GM10266 (cell line): ENCODE data around the gene CTAG1A.
"Not testable (repeated sequence)": the region's sequence is repeated elsewhere in the genome, so short reads cannot be mapped to it uniquely, and the experiment has no call there.

ENCODE experiments used
- DNase-seq: peaks from one replicate; pipeline ENCODE4 v3.0.0; 2012; ENCODE audit errors: extremely low spot score
- TF ChIP-seq, protein P1 (sequence below): IDR thresholded peaks from 2 replicates; pipeline ENCODE4 v1.5.1; 2012; ENCODE audit warnings: mild to moderate bottlenecking, low read depth; ENCODE audit not compliant: control insufficient read depth, insufficient read depth; ENCODE audit errors: missing control alignments

The CTAG1A gene

GRCh38 chrX:154575076-154575475, 9.9 kb upstream of the CTAG1A start:
- DNase-seq: not testable (repeated sequence)

GRCh38 chrX:154582994-154583393, 1.9 kb upstream of the CTAG1A start:
- DNase-seq: not testable (repeated sequence)

GRCh38 chrX:154590415-154590814, 5.5 kb downstream of the CTAG1A start:
- DNase-seq: not testable (repeated sequence)

- DNase-seq: no peak
- TF ChIP-seq, protein P1, sequence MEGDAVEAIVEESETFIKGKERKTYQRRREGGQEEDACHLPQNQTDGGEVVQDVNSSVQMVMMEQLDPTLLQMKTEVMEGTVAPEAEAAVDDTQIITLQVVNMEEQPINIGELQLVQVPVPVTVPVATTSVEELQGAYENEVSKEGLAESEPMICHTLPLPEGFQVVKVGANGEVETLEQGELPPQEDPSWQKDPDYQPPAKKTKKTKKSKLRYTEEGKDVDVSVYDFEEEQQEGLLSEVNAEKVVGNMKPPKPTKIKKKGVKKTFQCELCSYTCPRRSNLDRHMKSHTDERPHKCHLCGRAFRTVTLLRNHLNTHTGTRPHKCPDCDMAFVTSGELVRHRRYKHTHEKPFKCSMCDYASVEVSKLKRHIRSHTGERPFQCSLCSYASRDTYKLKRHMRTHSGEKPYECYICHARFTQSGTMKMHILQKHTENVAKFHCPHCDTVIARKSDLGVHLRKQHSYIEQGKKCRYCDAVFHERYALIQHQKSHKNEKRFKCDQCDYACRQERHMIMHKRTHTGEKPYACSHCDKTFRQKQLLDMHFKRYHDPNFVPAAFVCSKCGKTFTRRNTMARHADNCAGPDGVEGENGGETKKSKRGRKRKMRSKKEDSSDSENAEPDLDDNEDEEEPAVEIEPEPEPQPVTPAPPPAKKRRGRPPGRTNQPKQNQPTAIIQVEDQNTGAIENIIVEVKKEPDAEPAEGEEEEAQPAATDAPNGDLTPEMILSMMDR: no peak
These were observed 7.6 kb downstream of the CTAG1A start for GRCh38 chrX:154592505-154592904.

GRCh38 chrX:154593201-154593600, 8.3 kb downstream of the CTAG1A start:
- no peak for DNase-seq

DNA sequence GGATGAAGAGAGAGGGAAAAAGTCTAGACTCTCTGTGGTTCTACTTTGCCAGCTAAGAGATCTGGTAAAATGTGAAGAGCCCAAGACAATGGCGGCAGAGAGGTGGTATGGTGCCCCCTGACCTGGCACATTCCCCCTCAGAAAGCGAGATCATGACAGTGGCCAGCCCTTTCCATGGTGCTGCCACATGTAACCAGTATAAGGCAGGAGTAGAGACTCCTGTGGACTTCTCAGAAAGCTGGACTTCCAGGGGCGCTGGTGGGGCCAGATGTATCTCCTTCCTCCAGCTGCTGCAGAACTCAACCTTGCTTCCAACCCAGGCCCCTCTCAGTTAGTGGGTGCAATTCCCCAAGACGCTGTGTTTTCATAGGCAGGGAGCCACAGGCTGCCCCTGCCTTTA, 9.6 kb downstream of the CTAG1A start:
- no peak for DNase-seq
- TF ChIP-seq, protein P1: no peak

More at GRCh38 chrX:154593201-154593600, 8.3 kb downstream of the CTAG1A start:
- TF ChIP-seq, protein P1: no peak

DNA sequence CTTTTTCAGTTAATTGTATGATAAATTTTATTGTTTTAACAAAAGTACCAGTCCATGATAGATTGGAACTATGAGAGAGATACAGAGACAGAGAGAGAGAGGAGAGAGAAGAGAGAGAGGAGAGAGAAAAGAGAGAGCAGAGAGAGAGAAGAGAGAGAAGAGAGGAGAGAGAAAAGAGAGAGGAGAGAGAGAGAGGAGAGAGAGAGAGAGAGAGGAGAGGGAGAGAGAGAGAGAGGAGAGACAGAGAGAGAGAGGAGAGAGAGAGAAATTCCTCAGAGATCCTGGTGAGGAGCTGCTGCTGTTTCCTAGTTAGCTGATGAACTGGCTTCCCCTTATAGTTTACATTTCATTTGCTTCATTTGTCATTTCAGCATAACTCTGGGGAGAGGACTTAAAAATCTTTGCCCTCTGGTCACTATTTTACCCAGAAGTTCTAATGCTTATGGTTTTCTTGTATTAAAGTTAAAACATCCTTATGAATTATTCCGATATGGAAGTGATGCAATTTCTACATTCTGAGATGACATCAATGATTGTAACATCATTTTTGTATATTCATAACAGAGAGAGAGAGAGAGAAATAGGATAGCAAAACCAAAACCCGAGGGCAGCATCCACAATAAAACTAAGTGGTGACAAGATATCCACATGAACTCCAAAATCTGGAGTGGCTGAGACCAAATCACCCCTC, 10.8 kb downstream of the CTAG1A start:
- TF ChIP-seq, protein P1: no peak
- DNase-seq: no peak

DNA sequence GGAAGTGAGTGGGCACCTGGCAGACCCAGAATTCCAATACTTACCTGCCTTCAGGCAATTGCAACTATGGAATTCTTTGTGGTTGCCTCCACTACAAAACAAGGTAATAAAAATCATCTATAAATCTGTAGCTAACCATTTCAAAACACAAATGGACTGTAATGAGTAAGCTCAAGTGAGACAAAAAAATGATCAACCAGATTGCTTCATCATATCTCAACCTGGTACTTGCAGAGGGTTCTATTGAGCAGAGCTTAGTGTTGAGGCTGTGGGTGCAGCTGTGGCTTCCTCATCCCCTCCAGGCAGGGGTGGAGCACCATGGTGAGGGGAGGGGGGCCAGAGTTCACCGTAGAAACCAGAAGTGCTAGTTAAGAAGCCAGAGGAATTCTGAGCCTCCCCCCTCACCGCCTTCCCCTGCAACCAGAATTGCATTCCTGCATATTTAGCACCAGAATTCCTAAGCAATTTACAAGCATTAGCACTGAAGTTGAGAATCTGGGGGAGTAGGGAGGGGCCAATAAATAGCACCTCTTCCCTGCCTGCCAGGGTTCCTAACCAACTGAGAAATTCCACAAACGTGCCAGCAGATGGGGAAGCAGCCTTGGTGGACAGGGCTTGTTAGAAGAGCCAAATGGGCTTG, 11.5 kb downstream of the CTAG1A start:
- DNase-seq: no peak
- TF ChIP-seq, protein P1: no peak

DNA sequence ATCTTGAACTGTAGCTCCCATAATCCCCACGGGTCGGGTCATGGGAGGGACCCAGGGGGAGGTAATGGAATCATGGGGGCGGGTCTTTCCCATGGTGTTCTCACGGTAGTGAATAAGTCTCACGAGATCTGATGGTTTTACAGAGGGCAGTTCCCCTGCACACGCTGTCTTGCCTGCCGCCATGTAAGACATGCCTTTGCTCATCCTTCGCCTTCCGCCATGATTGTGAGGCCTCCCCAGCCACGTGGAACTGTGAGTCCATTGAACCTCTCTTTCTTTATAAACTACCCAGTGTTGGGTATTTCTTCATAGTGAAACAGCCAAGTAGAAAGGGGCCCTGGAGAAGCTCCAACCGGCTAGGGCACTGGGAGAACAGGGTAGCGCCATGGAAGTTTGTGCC, 12.3 kb downstream of the CTAG1A start:
- TF ChIP-seq, protein P1: no peak
- no peak for DNase-seq
